H9 (cell line): ENCODE results near the gene GGA3. TPM values are rescaled to one million over a fixed set of nuclear protein-coding genes. Genes with fewer than 3 reads are reported as not detected.

ENCODE experiments used
- DNase-seq: peaks from one replicate; pipeline ENCODE4 v3.0.0-alpha.2; 2017
- H2AFZ ChIP-seq: one replicate; pipeline ENCODE4 v1.6.1; 2013; ENCODE audit warnings: mild to moderate bottlenecking, low read length, control low read depth, moderate library complexity
- H2AK5ac ChIP-seq: 2 replicates; pipeline ENCODE4 v1.6.1; 2013; ENCODE audit warnings: low read length, control low read depth, mixed read lengths; ENCODE audit not compliant: insufficient read length
- H2BK120ac ChIP-seq: one replicate; pipeline ENCODE4 v1.6.1; 2013; ENCODE audit warnings: low read depth, mild to moderate bottlenecking, low read length, control low read depth, inconsistent platforms; ENCODE audit not compliant: poor library complexity, severe bottlenecking
- H2BK12ac ChIP-seq: 2 replicates; pipeline ENCODE4 v1.6.1; 2013; ENCODE audit warnings: low read length, control low read depth, mixed read lengths, low read depth; ENCODE audit not compliant: insufficient read length
- H2BK15ac ChIP-seq: 2 replicates; pipeline ENCODE4 v1.6.1; 2013; ENCODE audit warnings: low read depth, low read length, control low read depth
- H2BK20ac ChIP-seq: one replicate; pipeline ENCODE4 v1.6.1; 2013; ENCODE audit warnings: low read depth, mild to moderate bottlenecking, low read length, control low read depth, inconsistent platforms; ENCODE audit not compliant: poor library complexity, severe bottlenecking
- H2BK5ac ChIP-seq: 2 replicates; pipeline ENCODE4 v1.6.1; 2013; ENCODE audit warnings: low read length, control low read depth, mixed read lengths; ENCODE audit not compliant: insufficient read length
- H3K14ac ChIP-seq: 2 replicates; pipeline ENCODE4 v1.6.1; 2013; ENCODE audit warnings: low read length, control low read depth; ENCODE audit not compliant: insufficient read depth
- H3K18ac ChIP-seq: 2 replicates; pipeline ENCODE4 v1.6.1; 2013; ENCODE audit warnings: low read depth, mild to moderate bottlenecking, mixed read lengths, low read length, control low read depth; ENCODE audit not compliant: insufficient read length
- H3K23ac ChIP-seq: 2 replicates; pipeline ENCODE4 v1.6.1; 2013; ENCODE audit warnings: low read length, control low read depth, mixed read lengths, low read depth; ENCODE audit not compliant: insufficient read length
- H3K23me2 ChIP-seq: 2 replicates; pipeline ENCODE4 v1.6.1; 2013; ENCODE audit warnings: low read depth, mild to moderate bottlenecking, mixed read lengths, low read length, control low read depth; ENCODE audit not compliant: insufficient read length, poor library complexity, severe bottlenecking
- H3K27ac ChIP-seq: 2 replicates; pipeline ENCODE4 v1.5.1; 2013; ENCODE audit warnings: low read length, control low read depth, mixed read lengths, low read depth; ENCODE audit not compliant: insufficient read length
- H3K27me3 ChIP-seq: 2 replicates; pipeline ENCODE4 v1.6.1; 2013; ENCODE audit warnings: low read length, control low read depth, inconsistent platforms; ENCODE audit not compliant: insufficient read depth
- H3K4ac ChIP-seq: 2 replicates; pipeline ENCODE4 v1.6.1; 2013; ENCODE audit warnings: low read depth, mild to moderate bottlenecking, control low read depth, inconsistent platforms, low read length, moderate library complexity
- H3K4me1 ChIP-seq: 2 replicates; pipeline ENCODE4 v1.6.1; 2013; ENCODE audit warnings: low read length, control low read depth, inconsistent platforms; ENCODE audit not compliant: insufficient read depth
- H3K4me2 ChIP-seq: 2 replicates; pipeline ENCODE4 v1.6.1; 2013; ENCODE audit warnings: low read length, control low read depth, mixed read lengths; ENCODE audit not compliant: insufficient read length, insufficient read depth
- H3K56ac ChIP-seq: 2 replicates; pipeline ENCODE4 v1.6.1; 2013; ENCODE audit warnings: low read depth, mild to moderate bottlenecking, mixed read lengths, low read length, control low read depth; ENCODE audit not compliant: insufficient read length
- H3K79me1 ChIP-seq: 2 replicates; pipeline ENCODE4 v1.6.1; 2013; ENCODE audit warnings: low read depth, mild to moderate bottlenecking, moderate library complexity, low read length, control low read depth, inconsistent platforms; ENCODE audit not compliant: insufficient read depth, poor library complexity, severe bottlenecking
- H3K79me2 ChIP-seq: 2 replicates; pipeline ENCODE4 v1.6.1; 2013; ENCODE audit warnings: low read length, control low read depth, inconsistent platforms; ENCODE audit not compliant: insufficient read depth
- H3K9ac ChIP-seq: 2 replicates; pipeline ENCODE4 v1.6.1; 2013; ENCODE audit warnings: low read length, control low read depth, mixed read lengths; ENCODE audit not compliant: insufficient read length; ENCODE audit errors: extremely low read depth
- H3K9me3 ChIP-seq: one replicate; pipeline ENCODE4 v1.6.1; 2013; ENCODE audit warnings: low read depth, low read length, inconsistent platforms; ENCODE audit not compliant: control insufficient read depth
- H3T11ph ChIP-seq: one replicate; pipeline ENCODE4 v1.6.1; 2013; ENCODE audit warnings: mild to moderate bottlenecking, low read length, control low read depth, inconsistent platforms
- H4K20me1 ChIP-seq: one replicate; pipeline ENCODE4 v1.6.1; 2013; ENCODE audit not compliant: control insufficient read depth, insufficient read length, insufficient read depth
- H4K5ac ChIP-seq: 2 replicates; pipeline ENCODE4 v1.6.1; 2013; ENCODE audit warnings: low read depth, mild to moderate bottlenecking, mixed read lengths, low read length, control low read depth; ENCODE audit not compliant: insufficient read length
- H4K8ac ChIP-seq: replicated peaks from 2 replicates; pipeline ENCODE4 v1.6.1; 2013; ENCODE audit warnings: low read length, control low read depth, mixed read lengths, low read depth; ENCODE audit not compliant: insufficient read length
- H4K91ac ChIP-seq: 2 replicates; pipeline ENCODE4 v1.6.1; 2013; ENCODE audit warnings: low read depth, mild to moderate bottlenecking, moderate library complexity, mixed read lengths, low read length, control low read depth; ENCODE audit not compliant: insufficient read length
- H3K27ac Mint-ChIP-seq, 3 experiments: 2 replicates in 2 of 3; 3 replicates in 1 of 3; pipeline ENCODE4 v1.8.0; 2020 to 2021; ENCODE audit warnings: mixed read lengths in 3 of 3, mild to moderate bottlenecking in 1 of 3, moderate library complexity in 1 of 3
- H3K27me3 Mint-ChIP-seq: 2 replicates; pipeline ENCODE4 v1.8.0; 2021; ENCODE audit warnings: low read depth, mild to moderate bottlenecking, moderate library complexity, mixed read lengths
- H3K36me3 Mint-ChIP-seq, 3 experiments: 2 replicates in 2 of 3; 3 replicates in 1 of 3; pipeline ENCODE4 v1.8.0; 2020 to 2021; ENCODE audit warnings: low read depth in 3 of 3, mixed read lengths in 3 of 3; ENCODE audit not compliant: insufficient read depth in 1 of 3
- H3K4me1 Mint-ChIP-seq, 2 experiments: 2 replicates each; pipeline ENCODE4 v1.8.0; 2020; ENCODE audit warnings: mixed read lengths in 2 of 2
- H3K4me3 Mint-ChIP-seq, 2 experiments: 2 replicates in 1 of 2; 3 replicates in 1 of 2; pipeline ENCODE4 v1.8.0; 2020 to 2021; ENCODE audit warnings: mild to moderate bottlenecking in 2 of 2, mixed read lengths in 2 of 2, moderate library complexity in 1 of 2
- H3K9me3 Mint-ChIP-seq, 2 experiments: 2 replicates in 1 of 2; 3 replicates in 1 of 2; pipeline ENCODE4 v1.8.0; 2020; ENCODE audit warnings: mild to moderate bottlenecking in 2 of 2, mixed read lengths in 2 of 2, moderate library complexity in 1 of 2
- WGBS: extraction: QIAGEN DNeasy Blood & Tissue Kit; methylation state at CpG from one replicate; pipeline ENCODE4 v1.1.7; 2013; ENCODE audit warnings: missing lambda C conversion rate, low lambda C conversion rate, mixed read lengths; ENCODE audit not compliant: insufficient read length; ENCODE audit errors: extremely low coverage; 5-methylcytosine and 5-hydroxymethylcytosine counted together
- total RNA-seq: library from RNA; stranded (reverse); gene quantifications from 2 replicates; pipeline ENCODE4 v1.2.1, GENCODE V29; 2021
- TF ChIP-seq, protein P1 (sequence below): fragments of 200-600 bp; sonication (generic); conservative IDR thresholded peaks from 3 replicates; pipeline ENCODE4 v1.8.0; 2021; ENCODE audit warnings: antibody characterized with exemption, mild to moderate bottlenecking

GGA3 gene
- total RNA-seq, 1 experiment from 2014 or later, result 50.3 TPM

DNA sequence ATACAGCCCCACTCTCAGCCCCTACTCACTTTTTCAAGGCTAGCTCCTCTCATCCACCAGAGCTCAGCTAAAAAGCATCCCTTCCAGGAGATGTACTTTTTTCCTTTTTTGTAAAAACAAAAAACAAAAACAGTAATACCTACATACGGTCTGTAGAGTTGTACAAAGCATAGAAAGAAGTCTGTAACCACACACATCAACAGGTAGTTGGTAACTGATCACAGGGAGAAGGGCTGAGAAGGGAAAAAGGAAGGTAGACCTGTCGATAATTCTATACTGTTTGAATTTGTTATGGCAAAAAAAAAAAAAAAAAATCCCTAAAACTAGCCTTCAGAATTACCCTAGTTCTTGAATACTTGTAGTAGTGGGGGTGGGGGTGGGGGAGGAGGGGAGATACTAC lies 27.0 kb upstream of the GGA3 start:
- no peaks in the 10 kb centered on the region for H3K4me1 ChIP-seq
- Mint-ChIP-seq H3K27ac (no peak overlapping the region), H3K36me3 (peaks cover 8 to 29% (median 12%) of the 10 kb centered on the region in 3 experiments; a peak in 6 of 7 replicates), H3K4me3 (peak overlapping the region; percentile 89 to 93), H3K4me1 (peaks cover 8 to 10% of the 10 kb centered on the region in 2 experiments), H3K9me3 (no peaks in the 10 kb centered on the region; a peak in 1 of 5 replicates), H3K27me3 (no peaks in the 10 kb centered on the region; the same call in 1 of the 2 replicates)
- H2BK5ac ChIP-seq, result no peak overlapping the region
- no peak for DNase-seq
- H2AFZ ChIP-seq, result no peak overlapping the region
- H4K5ac ChIP-seq, result no peak overlapping the region
- H2BK120ac ChIP-seq, result no peak overlapping the region
- no peak overlapping the region for H4K8ac ChIP-seq
- no peak overlapping the region for H2BK20ac ChIP-seq
- H3K23me2 ChIP-seq, result peaks cover 9% of the 10 kb centered on the region
- no peak overlapping the region for H3K4ac ChIP-seq
- H3K18ac ChIP-seq, result no peak overlapping the region
- no peak overlapping the region for H3K56ac ChIP-seq
- no peak overlapping the region for H2BK15ac ChIP-seq
- no peak overlapping the region for H4K91ac ChIP-seq
- no peaks in the 10 kb centered on the region for H3K79me1 ChIP-seq
- H3K23ac ChIP-seq, result no peak overlapping the region
- no peaks in the 10 kb centered on the region for H3K79me2 ChIP-seq
- no peak overlapping the region for H2BK12ac ChIP-seq
- H3K9ac ChIP-seq, result peak overlapping the region; percentile 65
- TF ChIP-seq, protein P1, sequence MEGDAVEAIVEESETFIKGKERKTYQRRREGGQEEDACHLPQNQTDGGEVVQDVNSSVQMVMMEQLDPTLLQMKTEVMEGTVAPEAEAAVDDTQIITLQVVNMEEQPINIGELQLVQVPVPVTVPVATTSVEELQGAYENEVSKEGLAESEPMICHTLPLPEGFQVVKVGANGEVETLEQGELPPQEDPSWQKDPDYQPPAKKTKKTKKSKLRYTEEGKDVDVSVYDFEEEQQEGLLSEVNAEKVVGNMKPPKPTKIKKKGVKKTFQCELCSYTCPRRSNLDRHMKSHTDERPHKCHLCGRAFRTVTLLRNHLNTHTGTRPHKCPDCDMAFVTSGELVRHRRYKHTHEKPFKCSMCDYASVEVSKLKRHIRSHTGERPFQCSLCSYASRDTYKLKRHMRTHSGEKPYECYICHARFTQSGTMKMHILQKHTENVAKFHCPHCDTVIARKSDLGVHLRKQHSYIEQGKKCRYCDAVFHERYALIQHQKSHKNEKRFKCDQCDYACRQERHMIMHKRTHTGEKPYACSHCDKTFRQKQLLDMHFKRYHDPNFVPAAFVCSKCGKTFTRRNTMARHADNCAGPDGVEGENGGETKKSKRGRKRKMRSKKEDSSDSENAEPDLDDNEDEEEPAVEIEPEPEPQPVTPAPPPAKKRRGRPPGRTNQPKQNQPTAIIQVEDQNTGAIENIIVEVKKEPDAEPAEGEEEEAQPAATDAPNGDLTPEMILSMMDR, result no peak
- H3K4me2 ChIP-seq, result peak overlapping the region; percentile 85
- H4K20me1 ChIP-seq, result no peaks in the 10 kb centered on the region
- no peak overlapping the region for H3K14ac ChIP-seq
- WGBS, result no CpG with 5 or more reads among the region's 2 CpGs
- H2AK5ac ChIP-seq, result no peak overlapping the region
- H3K9me3 ChIP-seq, result no peaks in the 10 kb centered on the region
- H3K27ac ChIP-seq, result no peak overlapping the region
- H3T11ph ChIP-seq, result no peak overlapping the region
- no peaks in the 10 kb centered on the region for H3K27me3 ChIP-seq
